GM18867 (cell line): ENCODE data around the gene FAM24B.
"Not testable (repeated sequence)": the region's sequence is repeated elsewhere in the genome, so short reads cannot be mapped to it uniquely, and the experiment has no call there.

Experiments used
- ATAC-seq: cut with Tn5 transposase; IDR thresholded peaks from one replicate; pipeline ENCODE4 v1.9.1; 2021; ENCODE audit warnings: mild to moderate bottlenecking, moderate library complexity; ENCODE audit not compliant: unreplicated experiment

FAM24B gene

DNA sequence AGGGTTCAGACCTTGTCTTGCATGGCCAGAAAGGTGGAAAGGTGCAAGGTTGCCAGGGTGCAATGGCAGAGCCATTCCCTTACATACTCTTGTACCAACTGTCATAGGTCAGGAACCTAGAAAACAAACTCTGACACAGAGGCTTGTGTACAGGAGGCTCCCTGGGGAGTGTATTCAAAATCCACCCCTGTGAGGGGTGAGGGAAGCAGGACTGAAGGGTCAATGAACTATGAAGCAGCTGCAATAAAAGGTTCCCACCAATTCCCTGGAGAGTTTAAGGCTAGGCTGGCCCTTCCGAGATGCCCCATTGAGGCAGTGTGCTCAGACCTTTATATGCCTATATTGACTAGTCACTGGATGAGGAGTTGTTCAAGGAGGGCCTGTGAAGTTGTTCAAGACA, 19.9 kb downstream of the FAM24B start:
- no peak for ATAC-seq

DNA sequence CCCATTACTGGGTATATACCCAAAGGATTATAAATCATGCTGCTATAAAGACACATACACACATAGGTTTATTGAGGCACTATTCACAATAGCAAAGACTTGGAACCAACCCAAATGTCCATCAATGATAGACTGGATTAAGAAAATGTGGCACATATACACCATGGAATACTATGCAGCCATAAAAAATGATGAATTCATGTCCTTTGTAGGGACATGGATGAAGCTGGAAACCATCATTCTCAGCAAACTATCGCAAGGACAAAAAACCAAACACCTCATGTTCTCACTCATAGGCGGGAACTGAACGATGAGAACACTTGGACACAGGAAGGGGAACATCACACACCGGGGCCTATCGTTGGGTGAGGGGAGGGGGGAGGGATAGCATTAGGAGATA, 21.3 kb downstream of the FAM24B start:
- ATAC-seq: not testable (repeated sequence)

DNA sequence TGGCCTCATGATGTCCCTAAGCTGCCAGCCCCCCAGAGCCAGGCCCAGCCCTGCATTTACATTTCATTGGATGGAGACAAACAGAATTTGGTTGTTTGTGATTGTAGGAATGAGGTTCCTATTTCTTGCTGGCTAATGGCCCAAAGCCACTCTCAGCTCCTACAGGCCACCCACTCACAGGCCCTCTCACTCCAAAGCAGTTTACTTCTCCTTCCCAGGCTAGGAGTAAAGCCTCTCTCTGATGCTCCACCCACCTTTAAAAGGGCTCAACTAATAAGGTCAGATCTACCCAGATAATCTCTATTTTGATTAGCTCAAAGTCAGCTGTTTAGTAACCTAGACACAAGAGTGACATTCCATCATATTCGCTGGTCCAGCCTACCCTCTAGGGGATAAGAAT, 22.5 kb downstream of the FAM24B start:
- ATAC-seq: no peak

DNA sequence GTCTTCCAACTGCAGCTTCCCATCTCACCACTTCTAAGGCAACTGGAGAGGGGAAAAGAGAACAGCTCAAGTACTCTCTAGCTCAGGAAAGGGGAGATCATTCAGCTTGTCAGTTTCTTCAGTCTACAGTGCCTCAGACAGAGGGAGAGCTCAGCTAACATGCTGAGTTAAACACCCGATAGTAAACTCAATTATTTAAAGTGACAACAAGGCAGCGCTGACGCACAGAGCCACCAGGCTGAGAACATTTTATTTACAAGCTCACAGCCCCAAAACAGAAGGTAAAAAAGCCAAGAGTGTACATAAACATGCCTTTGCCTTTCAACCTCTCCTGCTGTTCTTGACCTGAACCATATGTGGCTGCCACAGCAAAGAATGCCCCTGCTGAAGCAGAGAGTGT, 23.6 kb downstream of the FAM24B start:
- ATAC-seq: no peak

DNA sequence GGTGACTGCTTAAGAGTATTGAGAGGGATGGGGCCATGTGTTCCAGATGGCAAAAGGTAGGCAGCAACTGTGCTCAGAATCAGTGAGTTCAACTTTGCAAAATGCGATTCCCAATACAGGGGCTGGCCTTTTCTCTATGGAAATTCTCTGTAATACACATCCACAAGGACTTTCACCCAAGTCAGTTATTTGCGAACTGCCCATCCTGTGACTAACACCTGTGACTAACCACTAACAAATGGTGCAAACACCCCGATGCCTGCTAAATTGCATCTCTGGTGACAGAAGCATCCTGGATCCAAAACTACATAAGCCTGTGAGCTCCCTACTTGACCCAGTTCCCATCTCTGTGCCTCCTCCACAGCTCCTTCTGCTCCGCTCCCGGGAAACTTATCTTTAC, 24.7 kb downstream of the FAM24B start:
- no peak for ATAC-seq

DNA sequence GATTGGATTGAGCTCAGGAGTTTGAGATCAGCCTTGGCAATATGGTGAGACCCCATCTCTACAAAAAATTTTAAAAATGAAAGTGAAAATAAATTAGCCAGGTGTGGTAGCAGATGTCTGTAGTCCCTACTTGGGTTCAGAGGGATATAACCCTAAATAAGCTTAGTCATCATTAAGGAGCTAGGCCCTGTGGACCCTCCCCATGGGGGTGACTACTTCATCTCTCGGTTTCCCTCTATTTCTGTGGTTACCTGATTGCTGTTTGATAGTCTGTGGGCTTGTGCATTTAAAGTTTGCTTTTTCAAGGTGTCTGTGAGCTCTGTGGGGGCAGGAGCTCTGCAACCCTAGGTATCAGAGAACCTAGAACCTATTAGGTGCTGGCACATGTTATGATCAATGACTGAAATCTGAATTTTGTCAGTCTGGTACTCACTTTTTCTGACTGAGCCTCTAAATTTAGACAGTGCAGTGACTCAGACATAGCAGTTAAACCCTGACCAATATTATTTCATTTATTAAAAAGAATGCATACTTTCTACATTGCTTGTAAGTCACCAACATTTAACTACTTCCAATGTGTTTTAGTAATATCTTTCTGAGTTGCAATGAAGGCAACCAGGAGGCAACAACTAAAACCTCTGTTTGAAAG, 25.6 kb downstream of the FAM24B start:
- no peak for ATAC-seq

DNA sequence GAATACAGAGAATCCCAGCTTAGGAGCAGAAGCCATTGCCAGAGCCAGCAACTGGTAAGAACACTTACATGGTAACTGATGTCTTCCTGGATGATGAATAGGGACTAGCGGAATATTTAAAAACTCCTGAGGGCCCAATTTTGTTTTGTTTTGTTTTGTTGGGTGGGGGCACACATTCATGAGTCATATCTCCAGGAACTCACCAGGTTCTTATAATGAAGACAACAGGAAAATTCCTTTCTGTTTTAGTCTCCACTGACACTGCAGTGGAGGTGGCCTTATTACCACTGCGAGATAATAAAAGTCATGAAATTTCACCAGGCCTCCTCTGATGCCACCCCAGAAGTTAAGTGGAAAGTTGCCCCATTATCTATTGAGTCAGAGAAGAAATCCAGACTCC, 27.1 kb downstream of the FAM24B start:
- no peak for ATAC-seq

DNA sequence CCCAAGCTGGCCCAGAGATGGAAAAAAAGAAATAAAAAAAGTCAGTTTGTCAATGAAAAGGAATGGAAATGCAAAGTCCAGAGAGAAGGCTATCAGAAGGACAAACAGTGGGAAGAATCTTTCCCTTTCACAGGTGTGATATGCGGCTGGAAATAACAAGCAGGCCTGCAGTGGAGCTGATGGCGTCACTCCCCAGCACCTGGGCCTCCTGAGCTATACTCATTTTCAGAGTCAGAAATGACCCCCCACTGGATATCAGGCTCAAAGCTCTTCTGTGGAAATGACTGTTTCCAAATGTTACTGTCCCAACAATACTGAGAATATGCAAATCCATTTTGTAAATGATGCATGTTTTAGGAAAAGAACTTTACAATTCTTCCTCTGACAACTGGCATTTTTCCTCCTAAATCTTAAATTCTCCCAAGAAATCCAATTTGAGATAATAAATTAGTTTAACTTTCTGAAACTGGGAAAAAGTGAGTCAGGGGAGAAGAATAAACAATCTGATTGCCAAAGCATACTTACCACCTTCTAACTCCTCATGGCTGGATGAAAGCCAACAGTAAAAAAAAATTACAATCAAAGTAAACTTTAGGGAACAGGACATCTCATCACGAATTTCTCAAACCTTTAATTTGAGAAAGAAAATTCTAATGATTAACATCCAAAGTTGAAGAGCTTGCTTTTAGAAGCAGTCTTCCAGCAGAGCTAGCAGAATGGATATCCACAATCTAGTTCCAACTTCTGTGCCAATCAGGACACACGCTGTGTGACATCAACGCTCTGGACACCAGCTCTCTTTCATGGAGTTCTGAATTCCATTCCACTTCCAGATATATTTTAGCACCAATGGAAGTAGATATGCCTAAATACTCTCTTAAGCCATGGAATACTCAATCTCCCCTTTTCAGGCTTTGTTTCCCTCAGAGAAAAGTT, 28.4 kb downstream of the FAM24B start:
- ATAC-seq: no peak

DNA sequence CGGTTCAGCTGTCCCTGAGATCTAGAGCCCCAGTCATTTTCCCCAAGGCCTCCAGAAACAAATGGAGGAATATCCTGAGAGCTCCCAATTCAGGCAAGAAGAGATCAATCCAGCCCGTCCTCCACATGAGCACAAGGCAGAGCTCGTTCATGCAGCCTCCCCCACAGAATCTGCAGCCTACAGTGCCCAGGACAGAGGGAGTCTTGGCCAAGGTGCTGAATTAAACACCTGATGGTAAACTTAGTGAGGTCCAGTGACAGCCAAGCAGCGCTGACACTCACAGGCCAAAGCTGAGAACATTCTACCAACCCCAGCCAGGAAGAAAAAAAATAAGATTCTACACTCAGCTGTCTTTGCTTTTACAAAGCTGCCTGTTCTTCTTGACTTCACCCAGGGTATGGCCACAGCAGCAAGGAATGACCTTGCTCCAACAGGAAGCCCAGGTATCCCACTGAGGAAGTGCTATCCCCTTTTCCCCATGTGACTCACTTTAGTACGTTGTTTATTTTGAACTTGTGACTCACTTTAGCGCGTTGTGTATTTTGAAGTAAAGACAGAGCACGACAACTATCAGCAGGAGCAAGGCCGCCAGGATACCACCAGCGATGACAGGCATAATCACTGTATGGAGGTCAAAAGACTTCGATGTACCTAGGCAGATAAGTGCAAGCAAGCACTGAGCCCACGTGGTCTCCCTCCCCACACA, 29.3 kb downstream of the FAM24B start:
- no peak for ATAC-seq

DNA sequence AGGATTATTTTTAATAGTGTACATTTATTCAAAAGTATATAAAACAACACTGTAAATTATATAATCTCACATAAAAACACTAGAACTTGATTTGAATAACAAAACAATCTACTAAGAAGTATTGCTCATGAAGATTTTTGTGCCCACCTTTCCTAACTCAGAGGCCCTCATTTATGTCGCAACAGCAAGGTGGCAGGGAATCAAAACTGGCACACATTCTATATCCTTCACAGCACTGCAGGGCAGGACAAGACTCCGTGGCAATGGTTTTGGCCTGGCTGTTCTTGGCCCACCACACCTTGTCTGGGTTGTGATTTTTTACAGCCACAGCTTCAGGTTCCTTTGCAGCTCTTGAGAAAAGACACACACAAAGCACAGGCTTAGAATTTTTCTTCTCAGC, 30.3 kb downstream of the FAM24B start:
- ATAC-seq: no peak

DNA sequence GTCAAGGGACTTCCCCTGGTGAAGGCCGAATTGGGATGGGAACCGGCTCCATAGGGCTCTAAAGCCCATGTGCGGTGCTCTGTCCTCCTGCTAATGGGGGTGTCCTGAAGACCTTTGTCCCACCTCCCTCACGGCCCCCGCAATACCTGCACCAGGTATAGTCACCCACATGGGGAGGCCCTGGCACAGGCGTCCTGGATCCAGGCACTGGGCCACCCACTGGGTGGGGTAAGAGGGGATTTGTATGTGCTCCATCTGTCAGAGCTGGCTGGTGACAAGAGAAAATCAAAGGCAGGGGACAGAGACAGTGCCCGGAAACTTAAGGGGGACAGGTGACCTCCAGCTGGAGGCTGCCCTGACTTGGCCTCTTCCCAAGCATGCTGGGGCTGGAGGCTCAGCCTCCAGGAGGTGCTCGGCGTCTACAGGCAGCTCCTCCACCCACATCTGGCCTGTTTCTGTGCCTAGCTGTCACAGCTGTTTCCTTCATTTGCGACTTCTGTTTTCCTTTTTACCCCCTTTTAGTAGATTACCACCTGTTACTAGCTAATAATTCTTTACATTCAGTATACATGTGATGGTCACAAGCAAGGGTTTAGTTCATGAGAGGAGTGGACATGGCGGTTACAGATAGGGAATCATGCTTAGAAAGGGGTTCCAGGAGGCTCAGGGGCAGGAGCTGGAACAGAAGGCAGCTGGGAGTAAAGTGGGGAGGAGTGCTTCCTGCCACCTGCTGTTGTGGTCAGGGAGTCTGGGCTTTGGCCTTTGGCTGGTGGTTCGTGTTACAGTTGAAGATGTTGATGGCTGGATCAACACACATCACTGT, 31.4 kb downstream of the FAM24B start:
- ATAC-seq: no peak

DNA sequence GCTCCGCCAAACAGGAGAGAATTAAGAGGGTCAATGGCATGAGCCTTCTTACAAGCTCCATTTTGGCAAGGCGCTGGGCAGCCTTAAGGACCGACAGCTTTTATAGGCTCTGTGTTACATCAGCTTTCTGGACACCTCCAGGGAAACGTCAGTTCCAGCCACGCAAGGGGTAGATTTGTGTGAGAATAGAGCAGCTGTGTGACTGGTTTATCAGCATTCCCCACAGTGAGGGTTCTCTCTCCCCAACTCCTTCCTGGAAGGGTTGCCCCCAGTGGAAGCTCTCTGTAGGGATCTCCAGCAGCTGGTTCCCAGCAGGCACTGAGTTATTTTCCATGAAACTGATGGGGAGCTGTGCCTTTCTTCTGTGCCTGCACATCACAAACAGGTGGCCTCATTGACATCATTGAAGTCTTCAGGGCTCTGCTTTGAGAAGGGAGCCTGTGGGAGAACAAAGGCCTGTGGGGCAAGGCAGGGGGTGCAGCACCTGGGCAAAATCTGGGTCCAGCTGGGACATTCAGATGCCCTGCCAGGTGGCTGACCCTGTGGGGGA, 33.5 kb downstream of the FAM24B start, which contains the start of gene CUZD1:
Gene CUZD1 (minus strand): TSS at position 75 of the 550 bp plus-strand sequence. CDS start 14 bp downstream, at position 61.
- no peak for ATAC-seq

DNA sequence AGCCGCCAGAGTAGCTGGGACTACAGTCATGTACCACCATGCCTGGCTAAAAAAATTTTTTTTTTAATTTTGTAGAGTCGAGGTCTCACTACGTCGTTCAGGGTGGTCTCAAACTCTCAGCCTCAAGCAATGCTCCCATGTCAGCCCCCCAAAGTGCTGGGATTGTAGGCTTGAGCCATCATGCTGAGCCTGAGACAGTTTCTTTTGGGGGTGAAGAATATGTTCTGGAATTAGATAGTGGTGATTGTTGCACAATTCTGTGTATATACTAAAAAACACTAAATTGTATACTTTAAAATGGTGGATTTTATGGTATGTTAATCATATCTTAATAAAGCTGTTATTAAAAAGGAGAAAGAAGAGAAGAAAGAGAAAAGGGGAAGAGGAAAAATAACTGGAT, 35.2 kb downstream of the FAM24B start:
- no peak for ATAC-seq

DNA sequence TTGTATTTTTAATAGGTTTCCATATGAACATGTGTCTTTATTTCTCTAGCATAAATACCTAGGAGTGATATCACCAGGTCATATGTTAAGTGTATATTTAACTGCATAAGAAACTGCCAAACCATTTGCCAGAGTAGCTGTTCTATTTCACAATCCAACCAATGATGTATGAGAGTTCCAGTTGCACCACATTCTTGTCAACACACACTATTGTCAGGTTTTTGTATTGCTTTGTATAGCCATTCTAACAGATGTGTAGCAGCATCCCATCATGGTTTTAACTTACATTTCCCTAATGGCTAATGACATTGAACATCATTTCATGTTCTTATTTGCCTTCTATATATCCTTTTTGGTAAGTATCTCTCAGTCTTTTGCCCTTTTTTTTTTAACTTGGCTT, 37.8 kb downstream of the FAM24B start:
- no peak for ATAC-seq

DNA sequence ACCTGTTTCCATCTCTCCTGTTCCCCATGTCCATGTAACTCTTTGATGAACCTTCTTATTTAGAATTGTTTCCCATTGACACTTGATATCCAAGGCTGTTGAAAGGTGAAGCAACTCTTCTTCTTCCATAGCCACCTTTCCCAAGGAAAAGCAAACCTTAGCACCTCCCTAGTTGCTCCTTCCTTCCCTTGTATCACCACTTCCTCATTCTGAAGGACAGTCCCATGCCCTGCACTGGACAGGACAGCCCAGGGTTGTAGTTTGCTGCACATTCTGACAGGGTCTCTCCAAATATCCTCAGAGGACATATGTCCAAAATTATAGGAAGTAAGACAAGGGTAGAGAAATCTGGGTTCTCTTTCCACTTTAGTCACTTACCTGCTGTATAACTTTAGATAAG, 39.9 kb downstream of the FAM24B start:
- no peak for ATAC-seq

DNA sequence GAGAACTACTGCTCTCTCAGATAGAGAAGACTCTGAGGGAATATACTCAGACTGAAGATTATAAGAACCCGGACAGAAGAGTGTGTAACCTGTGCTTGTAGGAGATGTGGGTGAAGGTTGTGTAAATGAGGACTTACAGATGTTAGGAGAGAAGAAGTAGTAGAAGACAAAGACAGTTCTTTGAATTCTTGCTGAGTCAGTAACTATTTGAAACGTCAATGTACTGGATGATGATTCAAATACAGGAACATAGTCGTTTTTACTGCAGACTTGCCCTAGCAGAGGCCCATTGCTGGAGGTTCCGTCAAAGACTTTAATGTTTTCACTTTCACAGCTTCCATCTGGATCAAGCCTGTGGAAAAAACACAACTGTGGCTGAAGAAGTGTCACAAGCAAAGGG, 40.5 kb downstream of the FAM24B start:
- ATAC-seq: no peak

DNA sequence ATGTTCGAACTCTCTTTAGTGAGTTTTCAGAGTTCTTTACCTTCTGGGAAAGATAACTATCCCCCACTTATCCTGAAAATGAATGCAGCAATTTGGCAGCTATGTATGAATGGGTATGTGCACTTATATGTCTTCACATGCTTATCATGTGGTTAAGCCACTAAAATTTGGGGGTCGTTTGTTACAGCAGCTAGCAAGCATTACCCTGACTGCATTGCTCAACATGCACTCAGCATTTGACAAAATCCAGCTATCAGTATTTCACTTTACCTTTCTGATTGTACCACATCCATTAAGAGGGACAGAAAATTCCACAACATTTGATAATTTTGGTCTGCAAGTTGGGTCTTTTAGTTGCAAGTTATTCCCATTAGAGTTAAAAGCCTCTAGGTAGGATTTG, 43.5 kb downstream of the FAM24B start:
- no peak for ATAC-seq

DNA sequence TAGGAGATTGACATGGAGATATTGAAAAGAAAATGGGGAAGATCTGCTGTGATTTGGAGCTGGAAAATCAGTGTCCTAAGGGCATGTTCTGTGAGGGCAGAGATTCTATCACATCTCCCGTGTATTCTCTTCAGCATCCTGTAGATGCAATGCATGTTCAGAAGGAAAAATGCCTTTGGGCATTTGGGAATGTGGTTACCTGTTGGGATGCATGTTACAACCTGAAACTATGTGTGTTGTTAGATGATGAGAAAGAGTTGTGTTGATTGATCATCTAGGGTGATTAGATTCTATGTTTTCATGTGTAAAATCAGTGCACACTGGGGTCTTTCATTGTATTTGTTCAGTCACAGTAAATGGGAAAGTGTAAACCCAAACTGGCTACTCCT, 48.4 kb downstream of the FAM24B start:
- no peak for ATAC-seq

DNA sequence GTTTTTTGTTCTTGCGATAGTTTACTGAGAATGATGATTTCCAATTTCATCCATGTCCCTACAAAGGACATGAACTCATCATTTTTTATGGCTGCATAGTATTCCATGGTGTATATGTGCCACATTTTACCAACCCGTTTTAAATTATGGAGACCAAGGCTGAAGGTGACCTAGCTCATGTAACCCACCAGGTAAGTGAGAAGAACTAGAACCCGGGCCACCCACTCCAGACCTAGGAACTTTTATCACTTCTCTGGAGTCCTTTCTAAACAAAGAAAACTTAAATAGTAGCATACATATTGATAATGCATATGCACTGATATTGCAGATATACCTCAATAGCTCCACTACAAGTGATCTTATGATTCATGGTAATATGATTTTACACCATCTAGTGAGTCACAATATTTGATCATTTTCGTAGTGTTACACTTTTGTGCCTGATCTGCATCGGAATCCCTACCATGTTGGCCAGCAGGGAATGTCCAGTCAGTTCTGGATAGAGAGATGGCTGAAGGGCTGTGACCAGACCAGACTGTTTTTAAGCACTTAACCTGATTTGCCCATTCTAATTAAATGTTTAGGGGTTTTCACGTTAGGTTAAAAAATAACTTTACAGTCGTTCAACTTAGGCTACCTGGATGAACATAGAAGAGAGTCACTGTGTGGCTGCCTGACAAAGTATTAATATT, 49.0 kb downstream of the FAM24B start:
- ATAC-seq: no peak

DNA sequence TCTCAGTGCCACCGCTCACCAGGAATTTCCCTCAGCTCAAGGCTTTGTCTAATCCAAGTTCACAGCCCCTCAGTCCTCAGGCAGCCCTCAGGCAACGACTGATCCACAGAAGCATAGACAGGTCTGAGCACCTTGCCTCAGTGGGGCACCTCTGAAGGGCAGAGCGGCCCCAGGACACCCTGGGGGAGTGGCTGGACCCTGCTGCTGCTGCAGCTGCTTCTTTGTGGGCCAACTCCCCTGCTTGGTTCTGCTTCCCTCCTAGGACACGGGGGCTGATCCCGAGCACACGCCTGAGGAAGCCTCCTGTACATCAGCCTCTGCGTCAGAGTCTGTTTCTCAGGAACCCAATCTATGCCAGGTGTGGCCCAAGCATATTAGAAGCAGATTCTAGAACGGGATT, 49.9 kb downstream of the FAM24B start:
- ATAC-seq: no peak
